SK-N-SH (cell line): ENCODE results near the gene RCAN3.
"Not testable (repeated sequence)": the region's sequence is repeated elsewhere in the genome, so short reads cannot be mapped to it uniquely, and the experiment has no call there.

Source experiments
- CTCF ChIP-seq: fragments of 200-600 bp; sonication (generic); IDR thresholded peaks from 2 replicates; pipeline ENCODE4 v1.6.1; 2017; ENCODE audit warnings: antibody characterized with exemption, mild to moderate bottlenecking, moderate library complexity
- EP300 ChIP-seq, 2 experiments: IDR thresholded peaks; 2 replicates each; pipeline versions ENCODE4 v1.4.0 to v1.6.1; 2012; ENCODE audit warnings: borderline replicate concordance in 1 of 2, low read depth in 1 of 2, low read length in 1 of 2
- EZH2phosphoT487 ChIP-seq: fragments of 200-600 bp; sonication (generic); IDR thresholded peaks from 2 replicates; pipeline ENCODE4 v1.6.1; 2017; ENCODE audit warnings: low read depth, mixed run types, mild to moderate bottlenecking, antibody characterized with exemption, moderate library complexity, borderline replicate concordance
- PBX3 ChIP-seq: IDR thresholded peaks from 2 replicates; pipeline ENCODE4; 2012
- RCOR1 ChIP-seq: fragments of 150-350 bp; IDR thresholded peaks from 2 replicates; pipeline ENCODE4 v1.6.1; 2017; ENCODE audit warnings: antibody characterized with exemption, low read length
- SIN3A ChIP-seq: IDR thresholded peaks from 2 replicates; pipeline ENCODE4 v1.6.1; 2012; ENCODE audit warnings: low read depth, mild to moderate bottlenecking, low read length, moderate library complexity, borderline replicate concordance
- SMC3 ChIP-seq: IDR thresholded peaks from 2 replicates; pipeline ENCODE4 v1.6.1; 2012; ENCODE audit warnings: low read depth, low read length, improper control_type of control experiment
- TEAD4 ChIP-seq: IDR thresholded peaks from 2 replicates; pipeline ENCODE4 v1.4.0; 2012; ENCODE audit warnings: mild to moderate bottlenecking, borderline replicate concordance; ENCODE audit not compliant: insufficient read depth
- TF ChIP-seq, protein P1 (sequence below): IDR thresholded peaks from 2 replicates; pipeline ENCODE4 v1.6.1; 2012; ENCODE audit warnings: mild to moderate bottlenecking, low read depth, low read length, moderate library complexity

DNA sequence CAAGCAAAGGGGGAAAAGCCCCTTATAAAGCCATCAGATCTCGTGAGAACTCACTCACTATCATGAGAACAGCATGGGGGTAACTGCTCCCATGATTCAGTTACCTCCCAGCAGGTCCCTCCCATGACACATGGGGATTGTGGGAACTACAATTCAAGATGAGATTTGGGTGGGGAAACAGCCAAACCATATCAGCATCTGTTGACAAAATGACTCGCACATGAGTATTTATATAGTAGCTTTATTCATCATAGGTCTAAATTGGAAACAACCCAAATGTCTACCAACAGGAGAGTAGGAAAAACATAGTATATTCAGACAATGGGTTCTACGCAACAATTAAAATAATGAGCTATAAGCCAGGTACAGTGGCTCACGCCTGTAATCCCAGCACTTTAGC is 40.5 kb upstream of the RCAN3 start:
- not testable (repeated sequence) for TF ChIP-seq RCOR1; CTCF; TEAD4; SIN3A; EZH2phosphoT487; EP300 (IDR thresholded peaks at IDR 0.05; ENCODE audit: borderline replicate concordance in 1 of 2, low read depth in 1 of 2, low read length in 1 of 2); PBX3; SMC3
- TF ChIP-seq, protein P1, sequence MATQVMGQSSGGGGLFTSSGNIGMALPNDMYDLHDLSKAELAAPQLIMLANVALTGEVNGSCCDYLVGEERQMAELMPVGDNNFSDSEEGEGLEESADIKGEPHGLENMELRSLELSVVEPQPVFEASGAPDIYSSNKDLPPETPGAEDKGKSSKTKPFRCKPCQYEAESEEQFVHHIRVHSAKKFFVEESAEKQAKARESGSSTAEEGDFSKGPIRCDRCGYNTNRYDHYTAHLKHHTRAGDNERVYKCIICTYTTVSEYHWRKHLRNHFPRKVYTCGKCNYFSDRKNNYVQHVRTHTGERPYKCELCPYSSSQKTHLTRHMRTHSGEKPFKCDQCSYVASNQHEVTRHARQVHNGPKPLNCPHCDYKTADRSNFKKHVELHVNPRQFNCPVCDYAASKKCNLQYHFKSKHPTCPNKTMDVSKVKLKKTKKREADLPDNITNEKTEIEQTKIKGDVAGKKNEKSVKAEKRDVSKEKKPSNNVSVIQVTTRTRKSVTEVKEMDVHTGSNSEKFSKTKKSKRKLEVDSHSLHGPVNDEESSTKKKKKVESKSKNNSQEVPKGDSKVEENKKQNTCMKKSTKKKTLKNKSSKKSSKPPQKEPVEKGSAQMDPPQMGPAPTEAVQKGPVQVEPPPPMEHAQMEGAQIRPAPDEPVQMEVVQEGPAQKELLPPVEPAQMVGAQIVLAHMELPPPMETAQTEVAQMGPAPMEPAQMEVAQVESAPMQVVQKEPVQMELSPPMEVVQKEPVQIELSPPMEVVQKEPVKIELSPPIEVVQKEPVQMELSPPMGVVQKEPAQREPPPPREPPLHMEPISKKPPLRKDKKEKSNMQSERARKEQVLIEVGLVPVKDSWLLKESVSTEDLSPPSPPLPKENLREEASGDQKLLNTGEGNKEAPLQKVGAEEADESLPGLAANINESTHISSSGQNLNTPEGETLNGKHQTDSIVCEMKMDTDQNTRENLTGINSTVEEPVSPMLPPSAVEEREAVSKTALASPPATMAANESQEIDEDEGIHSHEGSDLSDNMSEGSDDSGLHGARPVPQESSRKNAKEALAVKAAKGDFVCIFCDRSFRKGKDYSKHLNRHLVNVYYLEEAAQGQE = not testable (repeated sequence)
